Measurements from ENCODE around the gene DNAJA4.

DNAJA4 gene

GRCh38 chr15:78247911-78248310 is 16.5 kb upstream of the DNAJA4 start:
- Histone ChIP-seq H3K9me3 (ENCODE audit: severe bottlenecking) (no peaks in the 10 kb centered on the region), H3K27me3 (ENCODE audit: insufficient read depth, low read depth, severe bottlenecking) (no peaks in the 10 kb centered on the region), H3K4me3 (ENCODE audit: low read depth, low read length) (no peak overlapping the region), H3K27ac (no peak overlapping the region), H3K36me3 (no peaks in the 10 kb centered on the region)
- TF ChIP-seq, protein P1, sequence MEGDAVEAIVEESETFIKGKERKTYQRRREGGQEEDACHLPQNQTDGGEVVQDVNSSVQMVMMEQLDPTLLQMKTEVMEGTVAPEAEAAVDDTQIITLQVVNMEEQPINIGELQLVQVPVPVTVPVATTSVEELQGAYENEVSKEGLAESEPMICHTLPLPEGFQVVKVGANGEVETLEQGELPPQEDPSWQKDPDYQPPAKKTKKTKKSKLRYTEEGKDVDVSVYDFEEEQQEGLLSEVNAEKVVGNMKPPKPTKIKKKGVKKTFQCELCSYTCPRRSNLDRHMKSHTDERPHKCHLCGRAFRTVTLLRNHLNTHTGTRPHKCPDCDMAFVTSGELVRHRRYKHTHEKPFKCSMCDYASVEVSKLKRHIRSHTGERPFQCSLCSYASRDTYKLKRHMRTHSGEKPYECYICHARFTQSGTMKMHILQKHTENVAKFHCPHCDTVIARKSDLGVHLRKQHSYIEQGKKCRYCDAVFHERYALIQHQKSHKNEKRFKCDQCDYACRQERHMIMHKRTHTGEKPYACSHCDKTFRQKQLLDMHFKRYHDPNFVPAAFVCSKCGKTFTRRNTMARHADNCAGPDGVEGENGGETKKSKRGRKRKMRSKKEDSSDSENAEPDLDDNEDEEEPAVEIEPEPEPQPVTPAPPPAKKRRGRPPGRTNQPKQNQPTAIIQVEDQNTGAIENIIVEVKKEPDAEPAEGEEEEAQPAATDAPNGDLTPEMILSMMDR (IDR thresholded peaks at IDR 0.05; ENCODE audit: low read depth, low read length) = no peak
- no peak for DNase-seq

DNA sequence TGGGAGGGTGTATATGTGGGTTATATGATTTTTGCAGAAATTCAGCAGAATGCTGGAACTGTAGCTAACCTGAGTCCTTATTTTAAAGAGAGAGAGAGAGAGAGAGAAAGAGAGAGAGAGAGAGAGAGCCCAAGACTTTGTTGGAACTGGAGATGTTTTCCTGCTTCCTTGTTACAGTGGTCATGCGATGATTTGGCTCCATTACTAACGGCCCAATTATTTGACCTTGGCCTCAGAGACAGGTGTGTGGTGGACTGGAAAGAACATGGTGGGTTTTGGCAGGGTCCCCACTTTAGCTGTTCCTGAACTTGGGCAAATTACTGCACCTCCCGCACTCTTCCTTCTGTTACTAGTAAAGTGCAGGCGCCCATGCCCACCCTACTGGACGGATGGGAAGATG is 15.2 kb upstream of the DNAJA4 start:
- TF ChIP-seq, protein P1 (IDR thresholded peaks at IDR 0.05; ENCODE audit: low read depth, low read length) = no peak
- Histone ChIP-seq H3K4me3 (ENCODE audit: low read depth, low read length) (no peak overlapping the region), H3K36me3 (no peaks in the 10 kb centered on the region), H3K9me3 (ENCODE audit: severe bottlenecking) (no peaks in the 10 kb centered on the region), H3K27me3 (ENCODE audit: insufficient read depth, low read depth, severe bottlenecking) (no peaks in the 10 kb centered on the region), H3K27ac (no peak overlapping the region)
- no peak for DNase-seq

- DNase-seq = no peak
- no peaks in the 10 kb centered on the region for H3K27me3 ChIP-seq (ENCODE audit: insufficient read depth, low read depth, severe bottlenecking)
- TF ChIP-seq, protein P1 (IDR thresholded peaks at IDR 0.05; ENCODE audit: low read depth, low read length) = no peak
Measured at GRCh38 chr15:78251136-78251535, 13.2 kb upstream of the DNAJA4 start.

GRCh38 chr15:78255421-78256043 is 8.8 kb upstream of the DNAJA4 start:
- TF ChIP-seq, protein P1 (IDR thresholded peaks at IDR 0.05; ENCODE audit: low read depth, low read length) = no peak
- no peaks in the 10 kb centered on the region for H3K27me3 ChIP-seq (ENCODE audit: insufficient read depth, low read depth, severe bottlenecking)
- no peak for DNase-seq

More at GRCh38 chr15:78251136-78251535, 13.2 kb upstream of the DNAJA4 start:
- no peaks in the 10 kb centered on the region for H3K9me3 ChIP-seq (ENCODE audit: severe bottlenecking)
- H3K27ac ChIP-seq = no peak overlapping the region
- H3K4me3 ChIP-seq (ENCODE audit: low read depth, low read length) = no peak overlapping the region
- H3K36me3 ChIP-seq = no peaks in the 10 kb centered on the region

DNA sequence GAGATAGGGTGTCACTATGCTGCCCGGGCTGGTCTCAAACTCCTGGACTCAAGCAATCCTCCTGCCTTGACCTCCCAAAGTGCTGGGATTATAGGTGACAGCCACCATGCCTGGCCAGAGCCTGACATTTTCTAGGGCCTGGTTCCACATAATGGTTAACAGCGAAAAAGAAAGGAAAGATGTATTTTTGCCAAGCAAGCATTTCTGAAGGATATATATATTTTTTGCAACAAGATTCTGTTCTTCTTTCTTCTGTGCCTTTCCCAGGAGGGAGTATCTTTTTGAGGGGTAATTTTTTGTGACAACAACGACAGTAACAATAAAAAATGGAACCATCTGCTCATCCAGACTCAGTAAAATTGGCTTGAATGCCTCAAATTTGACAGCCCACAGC is 8.3 kb upstream of the DNAJA4 start:
- no peaks in the 10 kb centered on the region for H3K9me3 ChIP-seq (ENCODE audit: severe bottlenecking)
- no peak for DNase-seq
- TF ChIP-seq, protein P1 (IDR thresholded peaks at IDR 0.05; ENCODE audit: low read depth, low read length) = no peak
- H3K4me3 ChIP-seq (ENCODE audit: low read depth, low read length) = no peak overlapping the region
- H3K36me3 ChIP-seq = no peaks in the 10 kb centered on the region
- H3K27ac ChIP-seq = no peak overlapping the region
- no peaks in the 10 kb centered on the region for H3K27me3 ChIP-seq (ENCODE audit: insufficient read depth, low read depth, severe bottlenecking)

More at GRCh38 chr15:78255421-78256043, 8.8 kb upstream of the DNAJA4 start:
- H3K27ac ChIP-seq = no peak overlapping the region
- no peak overlapping the region for H3K4me3 ChIP-seq (ENCODE audit: low read depth, low read length)
- H3K36me3 ChIP-seq = no peaks in the 10 kb centered on the region
- H3K9me3 ChIP-seq (ENCODE audit: severe bottlenecking) = no peaks in the 10 kb centered on the region

DNA sequence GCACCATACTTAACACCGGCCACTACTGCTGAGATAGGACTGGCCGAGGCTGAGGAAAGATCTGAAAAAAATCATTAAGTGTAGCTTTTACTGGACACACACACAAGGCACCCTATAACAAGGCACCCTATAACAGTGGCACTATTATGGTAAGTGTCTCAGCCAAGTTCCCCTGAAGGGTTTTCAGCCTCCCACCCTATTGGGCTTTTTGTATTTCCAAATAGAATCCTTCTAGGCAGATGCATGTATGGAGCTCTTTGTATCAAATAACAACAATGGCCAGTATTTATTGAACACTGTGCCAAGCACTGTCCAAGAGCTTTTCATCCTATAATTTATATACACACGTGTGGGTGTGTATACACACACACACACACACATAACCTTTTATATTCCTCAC is 6.7 kb upstream of the DNAJA4 start:
- no peaks in the 10 kb centered on the region for H3K9me3 ChIP-seq (ENCODE audit: severe bottlenecking)
- no peaks in the 10 kb centered on the region for H3K27me3 ChIP-seq (ENCODE audit: insufficient read depth, low read depth, severe bottlenecking)
- DNase-seq = no peak
- H3K27ac ChIP-seq = no peak overlapping the region
- H3K36me3 ChIP-seq = no peaks in the 10 kb centered on the region
- TF ChIP-seq, protein P1 (IDR thresholded peaks at IDR 0.05; ENCODE audit: low read depth, low read length) = no peak
- H3K4me3 ChIP-seq (ENCODE audit: low read depth, low read length) = no peak overlapping the region

Measured in WERI-Rb-1 (cell line).